Endothelial cell of umbilical vein (primary cell): ENCODE measurements around the gene MAP10. TPM values are rescaled to one million over a fixed set of nuclear protein-coding genes. Genes with fewer than 3 reads are reported as not detected.

Experiments
- BruUV-seq: library from RNA; stranded (reverse); fragments of 400-500 nt; replicated peaks from 2 replicates; lab custom pipeline; 2021; lab: Mats Ljungman, UMichigan
- CTCF ChIA-PET: fragments of 300-600, 350-600 bp; sonication (Branson Sonifier 250); formaldehyde crosslinking; loops from one replicate; lab custom pipeline; 2021; ENCODE audit warnings: antibody characterized with exemption, inconsistent platforms; lab: Charles Lee
- POLR2A ChIA-PET: fragments of 300-600, 350-600 bp; sonication (Branson Sonifier 250); formaldehyde crosslinking; loops from one replicate; lab custom pipeline; 2021; ENCODE audit warnings: antibody characterized with exemption, inconsistent platforms; lab: Charles Lee
- DNase-seq: peaks from one replicate; pipeline ENCODE4 v3.0.0-alpha.2; 2011; ENCODE audit warnings: low read depth, low spot score
- FAIRE-seq: peaks from 2 replicates; lab custom pipeline; 2011; peaks lifted over from hg19 to GRCh38; lab: Jason Lieb, UNC
- H2AFZ ChIP-seq: 2 replicates; pipeline ENCODE4 v1.6.0; 2012; ENCODE audit warnings: low read depth, low read length, control low read depth, inconsistent platforms
- H3K27ac ChIP-seq: 2 replicates; pipeline ENCODE4 v1.5.1; 2011; ENCODE audit warnings: low read depth, mild to moderate bottlenecking, control low read depth, low read length, moderate library complexity; ENCODE audit not compliant: insufficient read depth
- H3K27me3 ChIP-seq, 2 experiments: 2 replicates each; pipeline versions ENCODE4 v1.6.0 to v1.6.1; 2011; ENCODE audit warnings: low read length in 2 of 2, mixed read lengths in 1 of 2; ENCODE audit not compliant: control insufficient read depth in 2 of 2, insufficient read depth in 2 of 2
- H3K36me3 ChIP-seq, 2 experiments: 2 replicates in 1 of 2; 3 replicates in 1 of 2; pipeline ENCODE4 v1.5.1; 2011; ENCODE audit warnings: low read length in 2 of 2, mild to moderate bottlenecking in 1 of 2, moderate library complexity in 1 of 2; ENCODE audit not compliant: control insufficient read depth in 2 of 2, insufficient read depth in 2 of 2; ENCODE audit errors: extremely low read depth in 1 of 2
- H3K4me1 ChIP-seq: 3 replicates; pipeline ENCODE4 v1.5.1; 2011; ENCODE audit warnings: mild to moderate bottlenecking, low read length; ENCODE audit not compliant: control insufficient read depth, insufficient read depth; ENCODE audit errors: extremely low read depth
- H3K4me2 ChIP-seq: 2 replicates; pipeline ENCODE4 v1.6.1; 2011; ENCODE audit warnings: low read length, control low read depth, mixed read lengths; ENCODE audit not compliant: insufficient read depth
- H3K4me3 ChIP-seq, 3 experiments: fragments of 200-600 bp in 1 of 3; sonication (generic), shearing (Covaris generic) in 1 of 3; replicated peaks in 1 of 3; 2 replicates each; pipeline ENCODE4 v1.5.1; 2011 to 2016; ENCODE audit warnings: control low read depth in 3 of 3, low read length in 3 of 3, mild to moderate bottlenecking in 2 of 3, inconsistent platforms in 1 of 3, low read depth in 1 of 3, moderate library complexity in 1 of 3; ENCODE audit not compliant: insufficient read depth in 1 of 3
- H3K79me2 ChIP-seq: 2 replicates; pipeline ENCODE4 v1.6.0; 2012; ENCODE audit warnings: low read length, inconsistent platforms; ENCODE audit not compliant: control insufficient read depth, insufficient read depth
- H3K9ac ChIP-seq: replicated peaks from 2 replicates; pipeline ENCODE3; 2011; ENCODE audit warnings: low read length, control low read depth; ENCODE audit not compliant: insufficient read depth; ENCODE audit errors: extremely low read depth
- H3K9me1 ChIP-seq: replicated peaks from 3 replicates; pipeline ENCODE4 v1.6.0; 2011; ENCODE audit warnings: mild to moderate bottlenecking, low read length; ENCODE audit not compliant: control insufficient read depth, insufficient read depth; ENCODE audit errors: extremely low read depth
- H3K9me3 ChIP-seq: replicated peaks from 2 replicates; pipeline ENCODE4 v1.5.1; 2012; ENCODE audit warnings: low read length, inconsistent platforms; ENCODE audit not compliant: control insufficient read depth, insufficient read depth
- H4K20me1 ChIP-seq: replicated peaks from 2 replicates; pipeline ENCODE3; 2011; ENCODE audit warnings: mild to moderate bottlenecking, low read length; ENCODE audit not compliant: control insufficient read depth, insufficient read depth; ENCODE audit errors: extremely low read depth
- EZH2 ChIP-seq: IDR thresholded peaks from 2 replicates; pipeline ENCODE4 v1.6.1; 2012; ENCODE audit warnings: borderline replicate concordance, low read depth, mild to moderate bottlenecking, moderate library complexity, low read length, inconsistent platforms; ENCODE audit not compliant: severe bottlenecking
- FOS ChIP-seq: IDR thresholded peaks from 2 replicates; pipeline ENCODE4 v1.6.1; 2011; ENCODE audit warnings: mild to moderate bottlenecking, low read length, moderate library complexity, borderline replicate concordance; ENCODE audit not compliant: insufficient read depth
- GATA2 ChIP-seq: IDR thresholded peaks from 2 replicates; pipeline ENCODE4 v1.7.0; 2011; ENCODE audit warnings: low read depth, mild to moderate bottlenecking, moderate library complexity, mixed read lengths, low read length; ENCODE audit not compliant: insufficient read length, insufficient read depth
- JUN ChIP-seq: IDR thresholded peaks from 2 replicates; pipeline ENCODE4 v1.6.1; 2011; ENCODE audit warnings: borderline replicate concordance, low read depth; ENCODE audit not compliant: insufficient read length, insufficient read depth
- MAX ChIP-seq: IDR thresholded peaks from 2 replicates; pipeline ENCODE4 v1.6.1; 2011; ENCODE audit not compliant: insufficient read depth, insufficient read length
- MYC ChIP-seq: IDR thresholded peaks from one replicate; pipeline ENCODE4 v1.6.1; 2011; ENCODE audit warnings: mild to moderate bottlenecking, low read depth, low read length
- POLR2A ChIP-seq: IDR thresholded peaks from 2 replicates; pipeline ENCODE4 v1.6.1; 2012; ENCODE audit warnings: low read depth, mild to moderate bottlenecking, control low read depth, low read length
- POLR2AphosphoS5 ChIP-seq: IDR thresholded peaks from 2 replicates; pipeline ENCODE4 v1.6.1; 2012; ENCODE audit warnings: low read depth, mild to moderate bottlenecking, control low read depth, low read length, moderate library complexity; ENCODE audit not compliant: insufficient read depth
- dilution Hi-C: fragments of 300-500 bp; cut with MboI; formaldehyde crosslinking; loops from one replicate; pipeline ENCODE4 v1.15.0; 2019; ENCODE audit warnings: low sequenced_read_pairs; ENCODE audit not compliant: extremely low pct_ligation_motif_present
- intact Hi-C: fragments of 100-400 bp; cut with micrococcal nuclease; formaldehyde crosslinking; loops from one replicate; pipeline ENCODE4 v1.10.0; 2022
- polyA plus RNA-seq, 4 experiments: library from polyadenylated mRNA; depleted of rRNA in 3 of 4; stranded (reverse) in 3 of 4; unstranded in 1 of 4; fragments of >200 nt; gene quantifications; 2 replicates each; pipeline versions ENCODE4 v1.2.1 to v1.2.3, GENCODE V29; 2011 to 2012; ENCODE audit warnings: missing spikeins in 1 of 4
- total RNA-seq: library from RNA; stranded (reverse); gene quantifications from 2 replicates; pipeline ENCODE4 v1.2.3, GENCODE V29; 2021
- TF ChIP-seq, protein P1 (sequence below), 2 donors: IDR thresholded peaks; 1 replicate in 1 of 2; 2 replicates in 1 of 2; pipeline ENCODE4 v1.5.1; 2011; ENCODE audit warnings: low read length in 2 of 2, mild to moderate bottlenecking in 2 of 2, moderate library complexity in 2 of 2, control low read depth in 1 of 2, inconsistent platforms in 1 of 2, low read depth in 1 of 2; ENCODE audit not compliant: insufficient read depth in 1 of 2; ENCODE audit errors: extremely low read depth in 1 of 2

Gene MAP10
- total and polyA plus RNA-seq, 2 donors (not counting 3 experiments of a cell fraction or from before 2014, with no cell fraction given), result 0.88 to 2.0 TPM

GRCh38 chr1:232795497-232796053 is 9.6 kb upstream of the MAP10 start:
- Histone ChIP-seq H3K4me3 (no peak overlapping the region), H4K20me1 (no peaks in the 10 kb centered on the region), H3K9me1 (no peaks in the 10 kb centered on the region), H2AFZ (no peak overlapping the region), H3K4me2 (no peak overlapping the region), H3K9me3 (no peaks in the 10 kb centered on the region), H3K9ac (no peak overlapping the region), H3K36me3 (no peaks in the 10 kb centered on the region), H3K79me2 (no peaks in the 10 kb centered on the region), H3K27me3 (no peaks in the 10 kb centered on the region), H3K4me1 (peaks cover 3% of the 10 kb centered on the region), H3K27ac (no peak overlapping the region)
- ChIA-PET POLR2A (no interaction called here), CTCF (no interaction called here)
- DNase-seq (no peak), FAIRE-seq (no peak)
- no TSS peak for BruUV-seq
- dilution Hi-C loops, result no loop called here
- intact Hi-C loops, result no loop called here
- TF ChIP-seq MAX (no peak), JUN (no peak)

GRCh38 chr1:232797856-232798510 is 7.2 kb upstream of the MAP10 start:
- Histone ChIP-seq H3K4me3 (no peak overlapping the region), H3K79me2 (no peaks in the 10 kb centered on the region), H3K9ac (no peak overlapping the region), H3K9me3 (no peaks in the 10 kb centered on the region), H3K27me3 (no peaks in the 10 kb centered on the region), H2AFZ (peak overlapping the region; percentile 4), H3K9me1 (no peaks in the 10 kb centered on the region), H3K27ac (no peak overlapping the region), H4K20me1 (no peaks in the 10 kb centered on the region), H3K4me2 (no peak overlapping the region), H3K36me3 (no peaks in the 10 kb centered on the region), H3K4me1 (peaks cover 3% of the 10 kb centered on the region)
- dilution Hi-C loops (no loop called here), intact Hi-C loops (no loop called here)
- no peak for TF ChIP-seq JUN
- no peak for TF ChIP-seq MYC
- no peak for TF ChIP-seq MAX
- no peak for TF ChIP-seq POLR2A
- no peak for TF ChIP-seq POLR2AphosphoS5
- no peak for TF ChIP-seq GATA2
- TF ChIP-seq EZH2, result no peak
- no peak for TF ChIP-seq FOS
- TF ChIP-seq, protein P1, sequence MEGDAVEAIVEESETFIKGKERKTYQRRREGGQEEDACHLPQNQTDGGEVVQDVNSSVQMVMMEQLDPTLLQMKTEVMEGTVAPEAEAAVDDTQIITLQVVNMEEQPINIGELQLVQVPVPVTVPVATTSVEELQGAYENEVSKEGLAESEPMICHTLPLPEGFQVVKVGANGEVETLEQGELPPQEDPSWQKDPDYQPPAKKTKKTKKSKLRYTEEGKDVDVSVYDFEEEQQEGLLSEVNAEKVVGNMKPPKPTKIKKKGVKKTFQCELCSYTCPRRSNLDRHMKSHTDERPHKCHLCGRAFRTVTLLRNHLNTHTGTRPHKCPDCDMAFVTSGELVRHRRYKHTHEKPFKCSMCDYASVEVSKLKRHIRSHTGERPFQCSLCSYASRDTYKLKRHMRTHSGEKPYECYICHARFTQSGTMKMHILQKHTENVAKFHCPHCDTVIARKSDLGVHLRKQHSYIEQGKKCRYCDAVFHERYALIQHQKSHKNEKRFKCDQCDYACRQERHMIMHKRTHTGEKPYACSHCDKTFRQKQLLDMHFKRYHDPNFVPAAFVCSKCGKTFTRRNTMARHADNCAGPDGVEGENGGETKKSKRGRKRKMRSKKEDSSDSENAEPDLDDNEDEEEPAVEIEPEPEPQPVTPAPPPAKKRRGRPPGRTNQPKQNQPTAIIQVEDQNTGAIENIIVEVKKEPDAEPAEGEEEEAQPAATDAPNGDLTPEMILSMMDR (IDR thresholded peaks at IDR 0.05; ENCODE audit: extremely low read depth in 1 of 2, insufficient read depth in 1 of 2, low read depth in 1 of 2, low read length in 2 of 2), result no peak
- CTCF ChIA-PET, result interaction anchor here (1.6 kb wide), 1 partner anchor 14 kb away, joined by 5 read pairs; no protein-coding TSS in a partner anchor
- no TSS peak for BruUV-seq
- DNase-seq (no peak), FAIRE-seq (no peak)
- POLR2A ChIA-PET, result no interaction called here
